Measurements from ENCODE around the gene GARS1.
"Not testable (repeated sequence)": the region's sequence is repeated elsewhere in the genome, so short reads cannot be mapped to it uniquely, and the experiment has no call there.

GARS1 gene

DNA sequence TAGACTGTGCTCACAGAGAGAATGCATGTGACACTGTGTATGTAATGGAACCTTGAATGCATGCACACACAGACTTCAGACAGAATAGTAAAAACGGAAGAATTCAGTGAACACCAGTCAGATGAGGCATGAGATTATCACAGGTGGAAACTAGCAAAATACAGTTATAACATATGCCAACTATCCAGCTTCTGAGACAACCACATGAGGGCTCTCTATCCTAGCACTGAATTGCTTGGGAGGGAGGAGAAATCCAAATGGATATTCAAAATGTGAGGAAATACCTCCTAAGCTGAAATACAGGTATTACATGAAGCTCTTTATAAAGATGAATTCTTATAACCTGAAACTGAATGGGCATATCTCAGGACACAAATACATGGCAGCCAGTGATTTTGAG lies 30.6 kb downstream of the GARS1 start:
- DNase-seq (ENCODE audit: low spot score) = no peak

GRCh38 chr7:30627026-30627425 lies 32.3 kb downstream of the GARS1 start:
- no peak for DNase-seq (ENCODE audit: low spot score)

- no peak for DNase-seq (ENCODE audit: low spot score)
Measured at GRCh38 chr7:30630986-30631385, 36.3 kb downstream of the GARS1 start.

DNA sequence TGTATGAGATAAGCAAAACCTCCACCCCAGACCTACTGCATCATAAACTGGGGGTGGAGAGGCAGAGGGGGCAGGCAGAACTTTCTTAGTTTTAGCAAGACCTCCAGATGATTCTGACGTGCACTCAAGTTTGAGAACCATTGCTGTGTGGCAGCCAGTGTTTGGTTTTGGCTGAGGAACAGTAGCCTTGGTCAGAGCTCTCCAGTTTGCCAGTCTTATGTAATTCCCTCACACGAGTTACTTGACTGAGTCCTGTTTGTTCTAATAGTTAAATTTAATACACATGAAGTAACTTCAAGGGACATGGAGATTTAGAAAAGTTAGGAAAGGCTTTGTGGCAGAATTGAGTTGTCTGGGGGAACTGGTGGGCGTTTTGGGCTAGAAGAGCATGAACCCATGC lies 38.5 kb downstream of the GARS1 start:
- DNase-seq (ENCODE audit: low spot score) = no peak

GRCh38 chr7:30634193-30634626 lies 39.5 kb downstream of the GARS1 start:
- DNase-seq (ENCODE audit: low spot score) = no peak

DNA sequence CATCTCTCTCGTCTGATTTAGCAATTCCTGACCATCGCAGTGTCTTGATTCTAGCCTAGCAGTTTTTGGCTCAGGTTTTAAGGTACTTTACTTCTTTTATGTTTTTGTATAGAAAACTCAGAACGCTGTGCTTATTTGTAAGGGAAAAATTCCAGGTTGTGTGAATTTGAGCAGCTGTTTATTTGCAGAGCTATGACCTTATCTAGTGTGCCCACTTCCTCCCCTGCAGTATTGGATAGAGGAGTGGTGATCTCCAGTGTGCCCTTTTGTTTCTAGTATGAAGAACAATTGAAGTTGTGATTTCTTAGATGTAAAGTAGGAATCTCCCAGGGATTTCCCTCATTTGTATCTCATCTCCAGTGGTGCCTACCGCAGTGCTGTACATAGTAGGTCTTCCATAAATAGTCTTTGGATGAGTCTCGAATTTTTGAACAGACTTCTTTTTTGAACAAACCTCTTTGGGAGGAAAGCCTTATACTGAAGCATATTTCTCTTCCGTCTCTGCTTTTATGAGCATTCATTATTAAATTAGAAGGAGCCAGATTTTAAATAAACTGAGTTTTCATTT lies 40.0 kb downstream of the GARS1 start:
- no peak for DNase-seq (ENCODE audit: low spot score)

GRCh38 chr7:30635798-30636197 lies 41.1 kb downstream of the GARS1 start:
- DNase-seq (ENCODE audit: low spot score) = no peak

DNA sequence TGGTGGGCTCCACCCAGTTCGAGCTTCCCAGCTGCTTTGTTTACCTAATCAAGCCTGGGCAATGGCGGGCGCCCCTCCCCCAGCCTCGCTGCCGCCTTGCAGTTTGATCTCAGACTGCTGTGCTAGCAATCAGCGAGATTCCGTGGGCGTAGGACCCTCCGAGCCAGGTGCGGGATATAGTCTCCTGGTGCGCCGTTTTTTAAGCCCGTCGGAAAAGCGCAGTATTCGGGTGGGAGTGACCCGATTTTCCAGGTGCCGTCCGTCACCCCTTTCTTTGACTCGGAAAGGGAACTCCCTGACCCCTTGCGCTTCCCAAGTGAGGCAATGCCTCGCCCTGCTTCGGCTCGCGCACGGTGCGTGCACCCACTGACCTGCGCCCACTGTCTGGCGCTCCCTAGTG lies 47.6 kb downstream of the GARS1 start:
- DNase-seq (ENCODE audit: low spot score) = not testable (repeated sequence)

- DNase-seq (ENCODE audit: low spot score) = no peak
Measured at GRCh38 chr7:30642789-30643188, 48.1 kb downstream of the GARS1 start.

DNA sequence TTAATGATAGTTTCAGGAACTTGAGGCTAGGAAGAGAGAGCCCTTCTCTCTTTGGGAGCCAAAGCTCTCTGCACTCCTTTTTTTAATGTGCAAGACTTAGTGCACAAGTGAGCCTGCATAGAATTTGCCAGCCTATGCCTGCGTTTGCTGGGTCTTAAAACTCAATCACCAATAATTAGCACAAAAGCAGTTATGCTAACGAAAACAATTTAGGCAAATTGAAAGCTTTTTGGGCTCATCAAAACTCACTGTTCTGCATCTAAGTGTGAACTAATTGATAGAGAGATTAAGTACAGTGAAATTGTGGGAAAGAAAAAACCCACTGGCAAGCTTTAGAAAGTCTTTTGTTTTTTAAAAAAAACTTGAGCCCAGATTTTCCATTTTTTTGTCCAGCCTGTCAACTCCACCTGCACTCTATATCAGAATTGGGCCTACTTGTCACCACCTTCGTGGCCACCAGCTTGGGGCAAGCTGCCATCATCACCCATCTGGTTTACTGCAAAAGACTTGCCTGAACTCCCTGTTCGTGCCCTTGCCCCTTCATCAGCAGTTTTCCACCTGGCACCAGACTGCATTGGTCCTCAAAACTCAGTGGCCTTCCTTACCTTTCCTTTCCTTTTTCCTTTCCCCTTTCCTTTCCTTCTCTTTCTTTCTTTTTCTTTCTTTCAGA lies 49.7 kb downstream of the GARS1 start:
- no peak for DNase-seq (ENCODE audit: low spot score)

DNA sequence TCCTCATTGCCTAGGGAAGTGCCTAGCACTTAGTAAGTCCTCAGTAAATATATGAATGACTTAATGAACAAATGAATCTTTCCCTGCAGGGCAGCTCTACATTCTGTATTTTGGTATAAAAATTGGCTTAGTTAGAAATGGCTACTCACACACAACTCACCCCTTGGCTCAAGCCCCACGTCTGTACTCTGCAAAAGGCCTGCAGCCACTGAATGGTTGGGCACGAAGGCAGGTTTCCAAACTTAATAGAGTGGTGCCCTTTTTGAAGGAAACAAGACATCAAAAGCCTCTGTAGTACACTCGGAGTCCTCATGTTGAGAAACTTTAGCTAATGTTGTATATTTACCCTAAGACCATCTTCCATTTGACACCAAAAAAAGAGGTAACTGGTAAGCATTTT lies 51.0 kb downstream of the GARS1 start:
- no peak for DNase-seq (ENCODE audit: low spot score)

DNA sequence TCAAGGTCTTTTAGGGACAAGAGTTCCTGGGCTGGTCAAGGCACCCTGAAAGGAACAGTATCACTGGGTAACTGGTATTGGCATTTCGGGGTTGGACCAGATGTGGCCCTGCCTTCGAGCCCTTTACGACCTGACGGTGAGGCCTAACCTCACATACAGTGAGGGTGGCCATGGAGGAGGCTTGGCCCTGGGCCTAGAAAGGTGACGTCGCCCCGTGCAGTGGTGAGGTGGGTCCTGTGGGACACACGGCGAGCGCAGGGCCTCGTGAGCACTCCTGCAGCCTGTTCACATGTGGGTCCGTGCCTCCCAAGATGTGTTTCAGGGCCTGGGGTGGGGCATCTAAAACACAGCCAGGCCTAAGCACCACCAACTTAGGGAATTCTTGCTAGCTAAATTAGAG lies 51.5 kb downstream of the GARS1 start:
- DNase-seq (ENCODE audit: low spot score) = no peak

DNA sequence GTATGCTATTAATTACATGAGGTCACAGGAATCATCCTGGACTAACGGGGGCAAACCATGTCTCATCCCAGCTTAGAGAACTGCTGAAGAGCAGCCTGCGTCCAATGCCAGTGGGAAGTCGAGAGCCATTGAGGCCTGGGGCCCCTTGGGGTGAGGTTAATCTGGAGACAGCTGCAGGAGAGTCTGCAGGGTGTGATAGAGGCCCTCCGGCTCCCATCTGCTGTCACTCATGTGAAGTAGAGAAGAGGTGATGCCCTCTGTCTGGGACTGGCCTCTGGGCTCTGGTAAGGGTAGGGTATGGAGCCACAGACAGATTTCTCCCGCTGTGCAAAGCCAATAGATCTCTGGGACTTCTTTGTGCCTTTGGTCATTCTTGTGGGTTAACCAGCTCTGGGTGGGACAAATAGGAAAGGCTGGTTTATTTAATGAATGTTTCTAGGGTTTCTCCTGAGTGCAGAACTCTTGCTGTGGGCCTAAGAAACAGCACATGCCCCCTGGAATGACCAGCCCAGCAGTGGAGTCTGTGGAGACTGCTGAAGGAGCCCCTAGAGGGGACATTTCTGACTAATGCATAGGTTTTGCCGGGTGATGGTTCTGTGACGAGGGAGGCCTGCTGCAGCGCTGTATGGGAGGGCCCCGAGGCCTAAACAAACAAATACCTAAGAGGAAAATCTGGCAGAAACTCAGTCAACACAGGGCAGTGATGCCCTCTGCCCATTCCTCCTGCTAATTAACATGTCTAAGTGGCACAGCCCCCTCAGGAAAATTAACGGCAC lies 53.1 kb downstream of the GARS1 start:
- no peak for DNase-seq (ENCODE audit: low spot score)

- DNase-seq (ENCODE audit: low spot score) = no peak
Measured at GRCh38 chr7:30648744-30649540, 54.3 kb downstream of the GARS1 start.

GRCh38 chr7:30649717-30650420 lies 55.2 kb downstream of the GARS1 start:
- DNase-seq (ENCODE audit: low spot score) = no peak

DNA sequence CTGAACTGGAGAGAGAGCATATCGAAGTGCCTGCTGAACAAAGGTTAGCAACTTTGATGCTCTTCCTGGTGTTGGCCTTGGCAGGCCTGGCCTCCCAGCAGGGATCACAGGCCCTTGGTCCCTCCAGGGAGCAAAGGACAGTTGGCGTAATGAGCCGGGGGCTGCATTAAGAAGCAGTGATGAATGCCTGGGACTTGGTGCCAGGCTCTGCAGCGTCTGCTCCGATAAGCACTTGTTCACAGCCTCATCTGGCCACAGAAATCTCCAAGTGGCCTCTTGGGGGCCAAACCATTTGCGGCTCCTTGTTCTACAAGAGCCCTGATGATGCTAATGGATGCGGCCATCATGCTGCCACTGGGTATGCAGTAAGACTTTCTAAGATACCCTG lies 55.7 kb downstream of the GARS1 start:
- no peak for DNase-seq (ENCODE audit: low spot score)

DNA sequence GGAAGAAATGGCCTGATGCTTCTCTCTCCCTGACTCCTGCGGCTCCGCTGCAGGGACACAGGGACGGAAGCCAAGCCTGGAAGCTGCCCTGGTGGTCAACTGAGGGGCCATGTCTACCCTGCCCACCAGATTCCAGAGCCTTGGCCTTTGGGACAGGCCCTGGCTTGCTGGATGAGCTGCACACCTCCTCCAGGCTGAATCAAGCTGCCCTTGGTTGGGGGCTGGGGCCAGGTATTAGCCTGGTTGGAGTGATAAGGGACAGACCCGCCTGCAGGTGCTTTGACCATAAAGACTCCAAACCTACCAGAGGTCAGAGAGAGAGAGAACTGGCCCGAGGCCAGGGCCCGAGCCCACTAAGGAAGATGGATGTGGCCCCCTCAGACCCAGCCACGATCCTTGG lies 57.5 kb downstream of the GARS1 start:
- DNase-seq (ENCODE audit: low spot score) = no peak

- no peak for DNase-seq (ENCODE audit: low spot score)
Measured at GRCh38 chr7:30652698-30653641, 58.3 kb downstream of the GARS1 start.

- DNase-seq (ENCODE audit: low spot score) = no peak
Measured at GRCh38 chr7:30654296-30655090, 59.8 kb downstream of the GARS1 start.
